Esophagus squamous epithelium (tissue), 5 donors: ENCODE measurements around the gene C12orf56. TPM values are rescaled to one million over a fixed set of nuclear protein-coding genes. Genes with fewer than 3 reads are reported as not detected.

ENCODE experiments used
- DNase-seq: peaks from one replicate; lab custom pipeline; 2025; lab: John Stamatoyannopoulos, UW
- H3K27ac ChIP-seq, 4 donors: fragments of 200-600 bp; sonication (generic); one replicate each; pipeline ENCODE4 v1.5.1; 2016 to 2019; ENCODE audit warnings: mild to moderate bottlenecking in 1 of 4
- H3K27me3 ChIP-seq, 4 donors: fragments of 200-600 bp; sonication (generic); 1 replicate in 3 of 4; 2 replicates in 1 of 4; pipeline versions ENCODE4 v1.5.1 to v1.6.0; 2017 to 2021; ENCODE audit warnings: antibody characterized with exemption in 1 of 4
- H3K36me3 ChIP-seq, 3 donors: fragments of 200-600 bp; sonication (generic); one replicate each; pipeline ENCODE4 v1.5.1; 2016 to 2019
- H3K4me1 ChIP-seq, 3 donors: fragments of 200-600 bp; sonication (generic); one replicate each; pipeline ENCODE4 v1.5.1; 2017 to 2019
- H3K4me3 ChIP-seq, 4 donors: fragments of 200-600 bp; sonication (generic); 1 replicate in 3 of 4; 2 replicates in 1 of 4; pipeline ENCODE4 v1.5.1; 2016 to 2019; ENCODE audit warnings: mild to moderate bottlenecking in 2 of 4, moderate library complexity in 1 of 4
- H3K9me3 ChIP-seq, 3 donors: fragments of 200-600 bp; sonication (generic); one replicate each; pipeline ENCODE4 v1.5.1; 2016 to 2019
- CTCF ChIP-seq, 6 experiments: fragments of 450-650 bp in 4 of 6; fragments of 200-600 bp in 2 of 6; sonication (generic) in 2 of 6; IDR thresholded peaks; one replicate each; pipeline ENCODE4 v1.5.1; 2016 to 2019; ENCODE audit warnings: antibody characterized with exemption in 6 of 6, mild to moderate bottlenecking in 4 of 6, moderate library complexity in 4 of 6
- POLR2A ChIP-seq, 4 donors: fragments of 450-650 bp; IDR thresholded peaks; one replicate each; pipeline ENCODE4 v1.6.1; 2017; ENCODE audit warnings: antibody characterized with exemption in 4 of 4, mild to moderate bottlenecking in 4 of 4, moderate library complexity in 3 of 4
- WGBS, 2 donors: methylation state at CpG; one replicate each; pipeline ENCODE4 v1.1.5; 2018; 5-methylcytosine and 5-hydroxymethylcytosine counted together
- intact Hi-C: fragments of 100-400 bp; cut with DNase I; formaldehyde crosslinking; loops from one replicate; pipeline ENCODE4 v1.15.0; 2022
- total RNA-seq, 4 donors: library from RNA; depleted of rRNA; stranded (reverse); fragments of >200 nt; gene quantifications; one replicate each; pipeline ENCODE4 v1.1.0, GENCODE V29; 2016
- donor health status: DM: yes; HTN: yes; CAD: no.

C12orf56 gene
- total RNA-seq, 4 donors from 2014 or later: 1.00 to 6.8 (median 3.0) TPM

GRCh38 chr12:64428956-64429355, 38.4 kb upstream of the C12orf56 start:
- 89 to 95% methylated on average over 4 of the region's 4 CpGs for WGBS, 2 donors
- H3K36me3 ChIP-seq: peaks cover 13 to 100% (median 52%) of the 10 kb centered on the region in 3 donors
- DNase-seq: no peak

GRCh38 chr12:64427988-64428387, 37.4 kb upstream of the C12orf56 start:
- intact Hi-C loops: no loop called here
- Histone ChIP-seq H3K36me3 (peaks cover 13 to 100% (median 59%) of the 10 kb centered on the region in 3 donors), H3K27ac (no peak overlapping the region), H3K4me3 (no peak overlapping the region), H3K27me3 (no peaks in the 10 kb centered on the region), H3K9me3 (no peaks in the 10 kb centered on the region), H3K4me1 (no peaks in the 10 kb centered on the region)
- no peak for DNase-seq
- TF ChIP-seq CTCF (IDR thresholded peaks at IDR 0.05): no peak
- TF ChIP-seq POLR2A (IDR thresholded peaks at IDR 0.05): no peak
- 7 to 33% methylated on average over 1 of the region's 1 CpG for WGBS, 2 donors

More at GRCh38 chr12:64428956-64429355, 38.4 kb upstream of the C12orf56 start:
- Histone ChIP-seq H3K27ac (no peak overlapping the region), H3K27me3 (no peaks in the 10 kb centered on the region), H3K4me1 (no peaks in the 10 kb centered on the region), H3K9me3 (no peaks in the 10 kb centered on the region), H3K4me3 (no peak overlapping the region)
- TF ChIP-seq POLR2A (IDR thresholded peaks at IDR 0.05): no peak
- TF ChIP-seq CTCF (IDR thresholded peaks at IDR 0.05): no peak
- intact Hi-C loops: no loop called here

DNA sequence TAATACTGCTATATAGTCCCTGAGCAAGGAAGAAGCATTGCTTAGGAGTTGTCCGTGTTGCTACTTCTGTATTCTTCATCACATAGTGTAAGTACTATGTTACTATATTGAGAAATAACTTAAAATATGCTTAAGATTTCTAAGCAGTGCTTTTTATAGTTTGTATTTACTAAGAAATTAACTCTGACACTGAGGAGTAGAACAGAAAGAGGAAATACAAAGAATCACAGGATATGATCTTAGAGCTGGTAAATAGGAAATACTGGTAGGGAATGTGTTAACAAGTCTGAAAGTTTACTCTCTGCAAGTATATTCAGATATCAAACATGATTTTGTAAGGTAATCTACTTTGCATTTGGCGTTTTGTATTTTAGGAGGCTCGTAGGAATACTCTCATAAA, 29.1 kb upstream of the C12orf56 start:
- peaks cover 18 to 100% (median 46%) of the 10 kb centered on the region in 3 donors for H3K36me3 ChIP-seq
- no peak for DNase-seq
- WGBS, 2 donors: 80 to 83% methylated on average over 3 of the region's 3 CpGs
- H3K27me3 ChIP-seq: no peaks in the 10 kb centered on the region
- no peak overlapping the region for H3K27ac ChIP-seq
- H3K4me3 ChIP-seq: no peak overlapping the region
- TF ChIP-seq POLR2A (IDR thresholded peaks at IDR 0.05): no peak
- H3K4me1 ChIP-seq: no peaks in the 10 kb centered on the region
- H3K9me3 ChIP-seq: no peaks in the 10 kb centered on the region
- intact Hi-C loops: no loop called here

- H3K4me3 ChIP-seq: no peak overlapping the region
- intact Hi-C loops: no loop called here
- H3K27ac ChIP-seq: no peak overlapping the region
- no peak for DNase-seq
- no peaks in the 10 kb centered on the region for H3K27me3 ChIP-seq
- H3K36me3 ChIP-seq: peaks cover 15 to 100% (median 34%) of the 10 kb centered on the region in 3 donors
- no peaks in the 10 kb centered on the region for H3K9me3 ChIP-seq
- no peak for TF ChIP-seq CTCF (IDR thresholded peaks at IDR 0.05)
- no peak for TF ChIP-seq POLR2A (IDR thresholded peaks at IDR 0.05)
- H3K4me1 ChIP-seq: no peaks in the 10 kb centered on the region
Observed at GRCh38 chr12:64418209-64418608, 27.7 kb upstream of the C12orf56 start.

DNA sequence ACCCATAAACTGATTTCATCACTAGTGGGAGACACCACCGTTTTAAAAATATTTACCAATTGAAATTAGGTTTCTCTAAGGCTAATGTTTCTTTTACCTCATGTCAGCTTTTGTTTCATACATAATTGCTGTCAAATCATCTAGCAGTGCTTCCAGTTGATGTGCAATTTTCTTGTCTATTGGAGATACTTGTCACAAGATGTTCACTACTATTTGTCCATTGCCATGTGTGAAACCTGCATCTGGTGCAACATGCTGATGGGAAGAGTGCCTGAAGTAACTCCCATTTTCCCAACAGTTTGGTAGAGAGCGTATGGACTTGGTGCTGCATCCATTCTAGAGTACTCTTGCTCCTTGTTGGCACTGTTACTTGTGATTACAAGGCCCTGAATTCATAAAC, 23.3 kb upstream of the C12orf56 start:
- H3K4me1 ChIP-seq: peaks cover 0 to 7% (median 0%) of the 10 kb centered on the region in 3 donors
- no peaks in the 10 kb centered on the region for H3K27me3 ChIP-seq
- WGBS, 2 donors: 90 to 92% methylated on average over 2 of the region's 2 CpGs
- no peak for DNase-seq
- intact Hi-C loops: no loop called here
- peaks cover 22 to 90% (median 35%) of the 10 kb centered on the region in 3 donors for H3K36me3 ChIP-seq
- H3K4me3 ChIP-seq: no peak overlapping the region
- TF ChIP-seq POLR2A (IDR thresholded peaks at IDR 0.05): no peak
- TF ChIP-seq CTCF (IDR thresholded peaks at IDR 0.05): no peak
- no peaks in the 10 kb centered on the region for H3K9me3 ChIP-seq
- H3K27ac ChIP-seq: no peak overlapping the region

DNA sequence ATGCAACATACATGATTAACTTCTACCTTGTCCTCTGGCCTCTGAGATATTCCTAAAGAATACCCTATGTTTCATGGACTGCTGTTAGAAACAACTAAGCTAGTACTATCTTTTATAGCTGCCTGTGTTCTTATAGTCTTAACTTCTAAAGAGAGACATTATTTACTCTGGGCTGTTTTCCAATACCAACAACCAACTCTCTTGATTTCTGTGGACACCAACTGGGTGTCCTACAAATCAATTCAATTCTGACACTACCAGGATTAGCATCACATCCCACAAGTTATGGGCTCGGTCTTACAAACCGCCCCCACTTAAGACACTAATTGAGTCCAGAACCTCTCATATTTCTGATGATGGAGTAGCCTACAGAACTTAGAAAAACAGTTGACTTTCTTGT, 21.9 kb upstream of the C12orf56 start:
- H3K4me1 ChIP-seq: peaks cover 0 to 15% (median 0%) of the 10 kb centered on the region in 3 donors
- intact Hi-C loops: no loop called here
- H3K4me3 ChIP-seq: no peak overlapping the region
- no peaks in the 10 kb centered on the region for H3K9me3 ChIP-seq
- TF ChIP-seq CTCF (IDR thresholded peaks at IDR 0.05) (no peak), POLR2A (IDR thresholded peaks at IDR 0.05) (no peak)
- H3K27me3 ChIP-seq: no peaks in the 10 kb centered on the region
- DNase-seq: no peak
- 82 to 89% methylated on average over 2 of the region's 2 CpGs for WGBS, 2 donors
- H3K36me3 ChIP-seq: peaks cover 22 to 76% (median 30%) of the 10 kb centered on the region in 3 donors
- no peak overlapping the region for H3K27ac ChIP-seq
